Stomach smooth muscle (tissue), 2 donors: ENCODE results near the gene TCOF1.

Source experiments
- H3K27ac ChIP-seq: one replicate; pipeline ENCODE4 v1.7.0; 2013; ENCODE audit warnings: mild to moderate bottlenecking, low read length, inconsistent platforms
- H3K27me3 ChIP-seq, 2 donors: one replicate each; pipeline ENCODE4 v1.7.0; 2013; ENCODE audit warnings: low read length in 2 of 2; ENCODE audit not compliant: insufficient read depth in 2 of 2, control insufficient read depth in 1 of 2
- H3K36me3 ChIP-seq, 2 donors: one replicate each; pipeline ENCODE4 v1.7.0; 2013; ENCODE audit warnings: low read length in 2 of 2; ENCODE audit not compliant: control insufficient read depth in 2 of 2, insufficient read depth in 2 of 2
- H3K4me1 ChIP-seq: one replicate; pipeline ENCODE4 v1.7.0; 2013; ENCODE audit warnings: low read length; ENCODE audit not compliant: control insufficient read depth, insufficient read depth
- H3K4me3 ChIP-seq, 2 donors: one replicate each; pipeline ENCODE4 v1.7.0; 2013; ENCODE audit warnings: low read length in 2 of 2
- H3K9ac ChIP-seq, 2 donors: one replicate each; pipeline ENCODE4 v1.7.0; 2013; ENCODE audit warnings: low read length in 2 of 2, mild to moderate bottlenecking in 1 of 2
- H3K9me3 ChIP-seq, 2 donors: one replicate each; pipeline ENCODE4 v1.7.0; 2013; ENCODE audit warnings: low read length in 2 of 2; ENCODE audit not compliant: control insufficient read depth in 2 of 2
- donor health status: healthy.
- donor health status: Pancreatic carcinoma.

Gene TCOF1

GRCh38 chr5:150446088-150446487 is 88.6 kb downstream of the TCOF1 start:
- no peak overlapping the region for H3K27ac ChIP-seq
- H3K4me1 ChIP-seq = peaks cover 45% of the 10 kb centered on the region
- H3K9ac ChIP-seq = peak overlapping the region in 1 of 2 donors; percentile 21

GRCh38 chr5:150446583-150446982 is 89.1 kb downstream of the TCOF1 start:
- H3K9ac ChIP-seq = no peak overlapping the region
- peaks cover 42% of the 10 kb centered on the region for H3K4me1 ChIP-seq
- no peaks in the 10 kb centered on the region for H3K27me3 ChIP-seq
- no peak overlapping the region for H3K4me3 ChIP-seq
- peaks cover 39 to 46% of the 10 kb centered on the region in 2 donors for H3K36me3 ChIP-seq
- no peak overlapping the region for H3K27ac ChIP-seq
- no peaks in the 10 kb centered on the region for H3K9me3 ChIP-seq

More at GRCh38 chr5:150446088-150446487, 88.6 kb downstream of the TCOF1 start:
- Histone ChIP-seq H3K4me3 (no peak overlapping the region), H3K9me3 (no peaks in the 10 kb centered on the region), H3K36me3 (peaks cover 39 to 47% of the 10 kb centered on the region in 2 donors), H3K27me3 (no peaks in the 10 kb centered on the region)

GRCh38 chr5:150447188-150447587 is 89.7 kb downstream of the TCOF1 start:
- peak overlapping the region in 1 of 2 donors; percentile 29 for H3K9ac ChIP-seq
- peaks cover 39 to 46% of the 10 kb centered on the region in 2 donors for H3K36me3 ChIP-seq
- no peak overlapping the region for H3K4me3 ChIP-seq
- no peaks in the 10 kb centered on the region for H3K27me3 ChIP-seq
- no peak overlapping the region for H3K27ac ChIP-seq
- peaks cover 36% of the 10 kb centered on the region for H3K4me1 ChIP-seq
- H3K9me3 ChIP-seq = no peaks in the 10 kb centered on the region

GRCh38 chr5:150448334-150448733 is 90.8 kb downstream of the TCOF1 start:
- Histone ChIP-seq H3K27me3 (no peaks in the 10 kb centered on the region), H3K4me1 (peaks cover 33% of the 10 kb centered on the region)

GRCh38 chr5:150448952-150449516 is 91.5 kb downstream of the TCOF1 start:
- H3K27ac ChIP-seq = peak overlapping the region; percentile 96
- H3K9ac ChIP-seq = peak overlapping the region; percentile 92 to 94
- peaks cover 30 to 39% of the 10 kb centered on the region in 2 donors for H3K36me3 ChIP-seq
- H3K27me3 ChIP-seq = no peaks in the 10 kb centered on the region
- peak overlapping the region; percentile 93 to 97 for H3K4me3 ChIP-seq
- H3K9me3 ChIP-seq = no peaks in the 10 kb centered on the region
- H3K4me1 ChIP-seq = peaks cover 30% of the 10 kb centered on the region

More at GRCh38 chr5:150448334-150448733, 90.8 kb downstream of the TCOF1 start:
- Histone ChIP-seq H3K36me3 (peaks cover 37 to 44% of the 10 kb centered on the region in 2 donors), H3K4me3 (peak overlapping the region; percentile 93 to 97), H3K27ac (peak overlapping the region; percentile 96), H3K9ac (peak overlapping the region; percentile 92 to 94), H3K9me3 (no peaks in the 10 kb centered on the region)
